H1 (cell line): ENCODE data around the gene RTN4RL2. TPM values are rescaled to one million over a fixed set of nuclear protein-coding genes. Genes with fewer than 3 reads are reported as not detected.
A peak's percentile ranks its signal among the peaks of the same experiment; 100 is the strongest.

Experiments used
- CTCF ChIA-PET: fragments of 300-600 bp; sonication (Branson Sonifier 250); formaldehyde crosslinking; loops from one replicate; lab custom pipeline; 2021; ENCODE audit not compliant: partially characterized antibody; lab: Charles Lee
- POLR2A ChIA-PET: fragments of 300-600 bp; sonication (Branson Sonifier 250); formaldehyde crosslinking; loops from one replicate; lab custom pipeline; 2021; ENCODE audit warnings: inconsistent platforms; ENCODE audit not compliant: partially characterized antibody; lab: Charles Lee
- DNase-seq, 2 experiments: peaks; one replicate each; pipeline versions ENCODE4 v3.0.0 to v3.0.0-alpha.2; 2010 to 2022; ENCODE audit warnings: low spot score in 2 of 2, low read depth in 1 of 2, mixed read lengths in 1 of 2
- FAIRE-seq: peaks from 2 replicates; lab custom pipeline; 2011; peaks lifted over from hg19 to GRCh38; lab: Jason Lieb, UNC
- H2AFZ ChIP-seq: 2 replicates; pipeline ENCODE4 v1.8.1; 2012; ENCODE audit warnings: low read length, inconsistent platforms
- H2AK5ac ChIP-seq: 2 replicates; pipeline ENCODE4 v1.6.1; 2013; ENCODE audit warnings: low read depth, low read length
- H2BK120ac ChIP-seq: replicated peaks from 2 replicates; pipeline ENCODE3; 2013; ENCODE audit warnings: low read depth, low read length, inconsistent platforms
- H2BK12ac ChIP-seq: 2 replicates; pipeline ENCODE4 v1.6.1; 2013; ENCODE audit warnings: low read depth, low read length
- H2BK15ac ChIP-seq: 2 replicates; pipeline ENCODE4 v1.6.1; 2013; ENCODE audit warnings: low read length
- H2BK20ac ChIP-seq: 2 replicates; pipeline ENCODE4 v1.6.1; 2013; ENCODE audit warnings: low read length
- H2BK5ac ChIP-seq: 2 replicates; pipeline ENCODE4 v1.6.1; 2013; ENCODE audit warnings: low read depth, low read length
- H3K14ac ChIP-seq: 2 replicates; pipeline ENCODE4 v1.6.1; 2013; ENCODE audit warnings: inconsistent platforms; ENCODE audit not compliant: insufficient read length
- H3K18ac ChIP-seq: 2 replicates; pipeline ENCODE4 v1.6.1; 2013; ENCODE audit warnings: low read length; ENCODE audit errors: extremely low read depth
- H3K23ac ChIP-seq: 2 replicates; pipeline ENCODE4 v1.6.1; 2013; ENCODE audit warnings: inconsistent platforms; ENCODE audit not compliant: insufficient read length
- H3K23me2 ChIP-seq: 2 replicates; pipeline ENCODE4 v1.6.1; 2013; ENCODE audit warnings: low read depth, low read length
- H3K27ac ChIP-seq: 2 replicates; pipeline ENCODE4 v1.6.1; 2011; ENCODE audit warnings: low read depth, low read length, inconsistent platforms
- H3K27me3 ChIP-seq, 4 experiments: replicated peaks in 1 of 4; 1 replicate in 1 of 4; 2 replicates in 3 of 4; pipeline versions ENCODE4 v1.6.1 to v1.8.1; 2011 to 2013; ENCODE audit warnings: low read length in 3 of 4, mild to moderate bottlenecking in 3 of 4, inconsistent platforms in 2 of 4, mixed read lengths in 2 of 4, moderate library complexity in 1 of 4; ENCODE audit not compliant: control insufficient read depth in 3 of 4, insufficient read depth in 3 of 4; ENCODE audit errors: extremely low read depth in 1 of 4
- H3K36me3 ChIP-seq, 4 experiments: 2 replicates each; pipeline versions ENCODE4 v1.6.1 to v1.8.1; 2011 to 2013; ENCODE audit warnings: mild to moderate bottlenecking in 4 of 4, low read length in 3 of 4, moderate library complexity in 2 of 4, control low read depth in 1 of 4, inconsistent platforms in 1 of 4; ENCODE audit not compliant: insufficient read depth in 4 of 4, control insufficient read depth in 2 of 4
- H3K4ac ChIP-seq: replicated peaks from 2 replicates; pipeline ENCODE3; 2013; ENCODE audit warnings: low read length, low read depth, mixed read lengths, inconsistent platforms; ENCODE audit not compliant: insufficient read length
- H3K4me1 ChIP-seq, 4 experiments: replicated peaks in 1 of 4; 1 replicate in 1 of 4; 2 replicates in 3 of 4; pipeline versions ENCODE4 v1.6.1 to v1.8.1; 2011 to 2013; ENCODE audit warnings: low read length in 3 of 4, inconsistent platforms in 2 of 4, mixed read lengths in 1 of 4; ENCODE audit not compliant: insufficient read depth in 4 of 4, control insufficient read depth in 3 of 4
- H3K4me2 ChIP-seq, 2 experiments: 2 replicates each; pipeline versions ENCODE4 v1.6.1 to v1.8.1; 2011 to 2013; ENCODE audit warnings: low read depth in 2 of 2, low read length in 2 of 2, control low read depth in 1 of 2, inconsistent platforms in 1 of 2, mild to moderate bottlenecking in 1 of 2; ENCODE audit not compliant: insufficient read depth in 1 of 2
- H3K4me3 ChIP-seq, 4 experiments: fragments of 200-600, 300-600 bp in 1 of 4; sonication (generic), shearing (Covaris generic), sonication (Bioruptor Twin) in 1 of 4; 2 replicates each; pipeline versions ENCODE4 v1.5.1 to v1.8.1; 2011 to 2016; ENCODE audit warnings: low read length in 4 of 4, low read depth in 3 of 4, control low read depth in 2 of 4, inconsistent platforms in 2 of 4, mild to moderate bottlenecking in 2 of 4, mixed read lengths in 1 of 4, moderate library complexity in 1 of 4; ENCODE audit not compliant: insufficient read depth in 2 of 4; ENCODE audit errors: extremely low read depth in 1 of 4
- H3K56ac ChIP-seq: replicated peaks from 2 replicates; pipeline ENCODE3; 2013; ENCODE audit warnings: low read depth, mild to moderate bottlenecking, mixed read lengths, low read length, inconsistent platforms; ENCODE audit not compliant: insufficient read length
- H3K79me1 ChIP-seq: 2 replicates; pipeline ENCODE4 v1.6.1; 2013; ENCODE audit warnings: low read depth, low read length, control low read depth
- H3K79me2 ChIP-seq, 2 experiments: 2 replicates each; pipeline versions ENCODE4 v1.6.1 to v1.8.1; 2012 to 2013; ENCODE audit warnings: low read length in 2 of 2, mild to moderate bottlenecking in 2 of 2, inconsistent platforms in 1 of 2; ENCODE audit not compliant: insufficient read depth in 2 of 2, control insufficient read depth in 1 of 2
- H3K9ac ChIP-seq, 4 experiments: replicated peaks in 1 of 4; 1 replicate in 1 of 4; 2 replicates in 3 of 4; pipeline versions ENCODE4 v1.6.1 to v1.8.1; 2011 to 2013; ENCODE audit warnings: low read depth in 3 of 4, low read length in 3 of 4, control low read depth in 2 of 4, mild to moderate bottlenecking in 2 of 4, moderate library complexity in 2 of 4, inconsistent platforms in 1 of 4; ENCODE audit errors: extremely low read depth in 1 of 4
- H3K9me3 ChIP-seq, 2 experiments: 2 replicates each; pipeline versions ENCODE4 v1.6.1 to v1.8.1; 2012 to 2013; ENCODE audit warnings: mild to moderate bottlenecking in 2 of 2, moderate library complexity in 2 of 2, control low read depth in 1 of 2, inconsistent platforms in 1 of 2, low read depth in 1 of 2, low read length in 1 of 2, mixed read lengths in 1 of 2; ENCODE audit not compliant: insufficient read depth in 2 of 2
- H4K20me1 ChIP-seq, 2 experiments: replicated peaks in 1 of 2; 2 replicates each; pipeline versions ENCODE3 to v1.8.1; 2011 to 2013; ENCODE audit warnings: inconsistent platforms in 2 of 2, low read length in 2 of 2, mild to moderate bottlenecking in 1 of 2; ENCODE audit not compliant: insufficient read depth in 2 of 2, control insufficient read depth in 1 of 2
- H4K5ac ChIP-seq: 2 replicates; pipeline ENCODE4 v1.6.1; 2013; ENCODE audit warnings: low read length, low read depth, mixed read lengths, inconsistent platforms; ENCODE audit not compliant: insufficient read length
- H4K8ac ChIP-seq: 2 replicates; pipeline ENCODE4 v1.8.0; 2013; ENCODE audit warnings: mild to moderate bottlenecking, moderate library complexity, low read length, inconsistent platforms; ENCODE audit not compliant: insufficient read depth; ENCODE audit errors: extremely low read depth
- H4K91ac ChIP-seq: replicated peaks from 2 replicates; pipeline ENCODE3; 2013; ENCODE audit warnings: low read length, mixed read lengths, inconsistent platforms; ENCODE audit not compliant: insufficient read length
- ATF2 ChIP-seq: IDR thresholded peaks from 2 replicates; pipeline ENCODE4 v1.6.1; 2012; ENCODE audit warnings: low read length, inconsistent platforms
- CEBPB ChIP-seq: IDR thresholded peaks from 2 replicates; pipeline ENCODE4 v1.6.1; 2012; ENCODE audit warnings: low read depth, low read length
- HDAC2 ChIP-seq, 2 experiments: fragments of 300-600 bp in 1 of 2; sonication (generic) in 1 of 2; IDR thresholded peaks; 2 replicates each; pipeline ENCODE4 v1.6.1; 2011 to 2012; ENCODE audit warnings: low read depth in 2 of 2, low read length in 2 of 2, mild to moderate bottlenecking in 2 of 2, moderate library complexity in 2 of 2, borderline replicate concordance in 1 of 2, inconsistent platforms in 1 of 2
- POU5F1 ChIP-seq: IDR thresholded peaks from 2 replicates; pipeline ENCODE4 v1.6.1; 2011; ENCODE audit warnings: low read depth, mild to moderate bottlenecking, low read length, moderate library complexity
- SUZ12 ChIP-seq: fragments of 200-600 bp; sonication (generic); IDR thresholded peaks from 2 replicates; pipeline ENCODE4 v1.6.1; 2012; ENCODE audit warnings: mild to moderate bottlenecking, inconsistent platforms, low read length, moderate library complexity, mixed read lengths
- USF2 ChIP-seq: IDR thresholded peaks from 2 replicates; pipeline ENCODE4 v1.6.1; 2011; ENCODE audit warnings: low read length, improper control_type of control experiment
- WGBS, 2 experiments: shearing (Covaris generic) in 1 of 2; methylation state at CpG; one replicate each; pipeline versions ENCODE4 v1.1.6 to v1.1.7; 2013 to 2015; ENCODE audit warnings: low lambda C conversion rate in 2 of 2, mixed read lengths in 2 of 2, inconsistent platforms in 1 of 2, low coverage in 1 of 2, missing lambda C conversion rate in 1 of 2; ENCODE audit not compliant: insufficient replicate concordance in 2 of 2, insufficient coverage in 1 of 2, insufficient read length in 1 of 2; ENCODE audit errors: extremely low coverage in 1 of 2, missing lambda C conversion rate in 1 of 2; 5-methylcytosine and 5-hydroxymethylcytosine counted together
- polyA plus RNA-seq, 7 experiments: library from polyadenylated mRNA; depleted of rRNA in 3 of 7; stranded (reverse) in 5 of 7; unstranded in 2 of 7; fragments of >200 nt in 5 of 7; fragments of 200-250 nt in 2 of 7; gene quantifications; 1 replicate in 5 of 7; 2 replicates in 1 of 7; 4 replicates in 1 of 7; pipeline versions ENCODE4 v1.2.1 to v1.2.3, GENCODE V29; 2011 to 2013; ENCODE audit warnings: missing spikeins in 2 of 7, mixed read lengths in 2 of 7
- total RNA-seq: library from RNA; stranded (reverse); fragmentation: NEBNext Ultra II Directional; extraction: Animal tissue kit (Norgen Biotek cat#: 25700); gene quantifications from 2 replicates; pipeline ENCODE4 v1.2.1, GENCODE V29; 2021

RTN4RL2 gene
- total and polyA plus RNA-seq, 2 of the 8 experiments (the other 6 are each of a cell fraction or from before 2014, with no cell fraction given): 11.4 to 23.7 TPM

- Histone ChIP-seq H3K18ac (peak overlapping the region; percentile 66), H2BK20ac (peak overlapping the region; percentile 83), H3K27me3 (no peaks in the 10 kb centered on the region), H3K4me3 (no peak overlapping the region), H4K20me1 (peaks cover 0 to under 1% of the 10 kb centered on the region in 2 experiments), H4K8ac (peak overlapping the region; percentile 1; the same call in 1 of the 2 replicates), H3K23ac (no peak overlapping the region), H2AK5ac (peak overlapping the region; percentile 18), H2BK12ac (peak overlapping the region; percentile 98), H3K23me2 (no peaks in the 10 kb centered on the region), H4K5ac (peak overlapping the region; percentile 38), H2BK5ac (peak overlapping the region; percentile 90), H3K9me3 (no peaks in the 10 kb centered on the region), H3K4me1 (peaks cover 0 to 7% (median 5%) of the 10 kb centered on the region in 4 experiments; a peak in 4 of 7 replicates), H3K4me2 (no peak overlapping the region), H4K91ac (peak overlapping the region; percentile 94), H3K79me2 (no peaks in the 10 kb centered on the region), H3K27ac (peak overlapping the region; percentile 88), H3K56ac (no peak overlapping the region), H3K4ac (peak overlapping the region; percentile 58), H3K79me1 (no peaks in the 10 kb centered on the region), H3K9ac (peak overlapping the region in 1 of 4 experiments; percentile 47; a peak in 2 of 7 replicates), H2AFZ (no peak overlapping the region), H2BK15ac (peak overlapping the region; percentile 49; the same call in 1 of the 2 replicates), H3K14ac (no peak overlapping the region), H2BK120ac (peak overlapping the region; percentile 38), H3K36me3 (peaks cover 0 to 5% (median 0%) of the 10 kb centered on the region in 4 experiments; a peak in 2 of 8 replicates)
- CTCF ChIA-PET: interaction anchor here (0.7 to 33.7 kb wide), 53 partner anchors 10 to 357 kb away, joined by 3 to 1146 read pairs (median 4); partner anchors contain the start of genes RTN4RL2, SLC43A1, SLC43A3 and SMTNL1
- FAIRE-seq (peak; percentile 87), DNase-seq (peak; percentile 88 to 93)
- WGBS, 2 experiments: 83% methylated on average over 15 of the region's 15 CpGs; no CpG with 5 or more reads in 1 of the 2 experiments
- POLR2A ChIA-PET: interaction anchor here (0.7 to 9.7 kb wide), 28 partner anchors 8 to 247 kb away, joined by 3 to 90 read pairs (median 4); partner anchors contain the start of genes RTN4RL2, SELENOH, SERPING1 and SLC43A1
- TF ChIP-seq CEBPB: peak; percentile 99
- no peak for TF ChIP-seq ATF2
- TF ChIP-seq HDAC2 (IDR thresholded peaks at IDR 0.05; ENCODE audit: borderline replicate concordance in 1 of 2, low read depth in 2 of 2, low read length in 2 of 2): 0 out of 4 replicates have a peak, but pooled peaks of 1 of the 2 experiments have one; percentile 5
- TF ChIP-seq SUZ12: no peak
- no peak for TF ChIP-seq POU5F1
- peak; percentile 35; the same call in 1 of the 2 replicates for TF ChIP-seq USF2
These were observed 33.5 kb downstream of the RTN4RL2 start for GRCh38 chr11:57493507-57494503.
